HepG2 (cell line): ENCODE results near the gene INKA1. TPM values are rescaled to one million over a fixed set of nuclear protein-coding genes. Genes with fewer than 3 reads are reported as not detected.

Experiments
- ARID2 ChIP-seq: sonication (generic); formaldehyde crosslinking; IDR thresholded peaks from 2 replicates; pipeline ENCODE4 v1.8.1; 2022; ENCODE audit warnings: mild to moderate bottlenecking, missing genetic modification reagents, borderline replicate concordance
- CERS6 ChIP-seq: sonication (generic); formaldehyde crosslinking; IDR thresholded peaks from 2 replicates; pipeline ENCODE4 v1.5.0; 2020; ENCODE audit warnings: missing genetic modification reagents
- JUN ChIP-seq: sonication (generic); formaldehyde crosslinking; IDR thresholded peaks from 2 replicates; pipeline ENCODE4 v1.4.0; 2020; ENCODE audit warnings: mild to moderate bottlenecking, missing genetic modification reagents
- THAP7 ChIP-seq: sonication (generic); formaldehyde crosslinking; IDR thresholded peaks from 2 replicates; pipeline ENCODE4 v1.8.1; 2023; ENCODE audit warnings: mild to moderate bottlenecking, missing genetic modification reagents
- ZNF407 ChIP-seq: sonication (generic); formaldehyde crosslinking; IDR thresholded peaks from one replicate; pipeline ENCODE4 v1.5.1; 2020; ENCODE audit warnings: mild to moderate bottlenecking, missing genetic modification reagents; ENCODE audit errors: not compliant biosample characterization
- ZNF652 ChIP-seq: IDR thresholded peaks from 2 replicates; pipeline ENCODE4 v1.6.1; 2016; ENCODE audit warnings: low read depth, borderline replicate concordance
- polyA plus RNA-seq, 8 experiments: library from polyadenylated mRNA; depleted of rRNA in 3 of 8; stranded (reverse) in 7 of 8; unstranded in 1 of 8; fragments of >200 nt; fragmentation: Illumina TruSeq in 4 of 8; extraction: Trizol in 4 of 8; gene quantifications; 2 replicates each; pipeline versions ENCODE4 v1.2.1 to v1.2.3, GENCODE V29; 2011 to 2016; ENCODE audit warnings: low read depth in 4 of 8, missing spikeins in 1 of 8, mixed read lengths in 1 of 8; ENCODE audit not compliant: insufficient read depth in 1 of 8
- total RNA-seq, 5 experiments: library from RNA; depleted of rRNA; stranded (reverse); fragments of >200 nt; fragmentation: Illumina TruSeq; extraction: Trizol; gene quantifications; 2 replicates each; pipeline ENCODE4 v1.2.3, GENCODE V29; 2016; ENCODE audit warnings: low read depth in 1 of 5
- TF ChIP-seq, protein P1 (sequence below): sonication (generic); formaldehyde crosslinking; IDR thresholded peaks from 2 replicates; pipeline ENCODE4 v1.4.0; 2020; ENCODE audit warnings: missing genetic modification reagents, borderline replicate concordance

INKA1 gene
- total and polyA plus RNA-seq, 2 of the 13 experiments (the other 11 are each of a cell fraction or from before 2014, with no cell fraction given) = 0.22 to 0.41 TPM

DNA sequence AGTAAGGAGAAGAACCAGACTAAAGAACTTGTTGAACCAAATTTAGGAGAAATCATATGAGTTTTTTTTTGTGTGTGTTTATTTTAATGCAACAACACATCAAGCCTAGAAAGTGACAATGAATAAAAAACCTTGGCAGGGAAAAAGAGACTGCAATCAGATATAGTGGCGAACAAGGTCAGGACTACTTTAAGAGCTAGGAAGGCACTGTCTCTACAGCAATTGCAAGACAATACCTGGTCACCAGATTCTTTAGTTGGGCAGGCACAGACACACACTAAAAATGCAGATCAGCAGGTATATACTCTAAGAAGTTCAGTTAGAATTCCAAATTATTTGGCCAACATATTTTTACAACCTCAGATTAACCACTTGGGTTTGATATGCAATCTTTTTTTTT is 48.5 kb upstream of the INKA1 start (continued):
- TF ChIP-seq, protein P1, sequence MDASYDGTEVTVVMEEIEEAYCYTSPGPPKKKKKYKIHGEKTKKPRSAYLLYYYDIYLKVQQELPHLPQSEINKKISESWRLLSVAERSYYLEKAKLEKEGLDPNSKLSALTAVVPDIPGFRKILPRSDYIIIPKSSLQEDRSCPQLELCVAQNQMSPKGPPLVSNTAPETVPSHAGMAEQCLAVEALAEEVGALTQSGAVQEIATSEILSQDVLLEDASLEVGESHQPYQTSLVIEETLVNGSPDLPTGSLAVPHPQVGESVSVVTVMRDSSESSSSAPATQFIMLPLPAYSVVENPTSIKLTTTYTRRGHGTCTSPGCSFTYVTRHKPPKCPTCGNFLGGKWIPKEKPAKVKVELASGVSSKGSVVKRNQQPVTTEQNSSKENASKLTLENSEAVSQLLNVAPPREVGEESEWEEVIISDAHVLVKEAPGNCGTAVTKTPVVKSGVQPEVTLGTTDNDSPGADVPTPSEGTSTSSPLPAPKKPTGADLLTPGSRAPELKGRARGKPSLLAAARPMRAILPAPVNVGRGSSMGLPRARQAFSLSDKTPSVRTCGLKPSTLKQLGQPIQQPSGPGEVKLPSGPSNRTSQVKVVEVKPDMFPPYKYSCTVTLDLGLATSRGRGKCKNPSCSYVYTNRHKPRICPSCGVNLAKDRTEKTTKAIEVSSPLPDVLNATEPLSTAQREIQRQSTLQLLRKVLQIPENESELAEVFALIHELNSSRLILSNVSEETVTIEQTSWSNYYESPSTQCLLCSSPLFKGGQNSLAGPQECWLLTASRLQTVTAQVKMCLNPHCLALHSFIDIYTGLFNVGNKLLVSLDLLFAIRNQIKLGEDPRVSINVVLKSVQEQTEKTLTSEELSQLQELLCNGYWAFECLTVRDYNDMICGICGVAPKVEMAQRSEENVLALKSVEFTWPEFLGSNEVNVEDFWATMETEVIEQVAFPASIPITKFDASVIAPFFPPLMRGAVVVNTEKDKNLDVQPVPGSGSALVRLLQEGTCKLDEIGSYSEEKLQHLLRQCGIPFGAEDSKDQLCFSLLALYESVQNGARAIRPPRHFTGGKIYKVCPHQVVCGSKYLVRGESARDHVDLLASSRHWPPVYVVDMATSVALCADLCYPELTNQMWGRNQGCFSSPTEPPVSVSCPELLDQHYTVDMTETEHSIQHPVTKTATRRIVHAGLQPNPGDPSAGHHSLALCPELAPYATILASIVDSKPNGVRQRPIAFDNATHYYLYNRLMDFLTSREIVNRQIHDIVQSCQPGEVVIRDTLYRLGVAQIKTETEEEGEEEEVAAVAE = no peak
- no peak for TF ChIP-seq CERS6 (CRISPR knock-in tag)
- no peak for TF ChIP-seq ARID2 (CRISPR knock-in tag)
- no peak for TF ChIP-seq THAP7 (CRISPR knock-in tag)
- TF ChIP-seq ZNF652 (CRISPR knock-in tag) = no peak
- no peak for TF ChIP-seq JUN
- no peak for TF ChIP-seq ZNF407
- TF ChIP-seq, all 625 proteins: peak for 0
